C4-2B (cell line): ENCODE data around the gene ATAD3B.
"Not testable (repeated sequence)": the region's sequence is repeated elsewhere in the genome, so short reads cannot be mapped to it uniquely, and the experiment has no call there.

ENCODE experiments used
- H3K27ac ChIP-seq: fragments of 450-650 bp; 2 replicates; pipeline ENCODE4 v1.5.1; 2017
- ZFX ChIP-seq: fragments of 450-650 bp; IDR thresholded peaks from 2 replicates; pipeline ENCODE4 v1.6.1; 2017
- TF ChIP-seq, protein P1 (sequence below): fragments of 450-650 bp; conservative IDR thresholded peaks from 2 replicates; pipeline ENCODE4 v1.5.1; 2017; ENCODE audit warnings: mild to moderate bottlenecking

The ATAD3B gene

DNA sequence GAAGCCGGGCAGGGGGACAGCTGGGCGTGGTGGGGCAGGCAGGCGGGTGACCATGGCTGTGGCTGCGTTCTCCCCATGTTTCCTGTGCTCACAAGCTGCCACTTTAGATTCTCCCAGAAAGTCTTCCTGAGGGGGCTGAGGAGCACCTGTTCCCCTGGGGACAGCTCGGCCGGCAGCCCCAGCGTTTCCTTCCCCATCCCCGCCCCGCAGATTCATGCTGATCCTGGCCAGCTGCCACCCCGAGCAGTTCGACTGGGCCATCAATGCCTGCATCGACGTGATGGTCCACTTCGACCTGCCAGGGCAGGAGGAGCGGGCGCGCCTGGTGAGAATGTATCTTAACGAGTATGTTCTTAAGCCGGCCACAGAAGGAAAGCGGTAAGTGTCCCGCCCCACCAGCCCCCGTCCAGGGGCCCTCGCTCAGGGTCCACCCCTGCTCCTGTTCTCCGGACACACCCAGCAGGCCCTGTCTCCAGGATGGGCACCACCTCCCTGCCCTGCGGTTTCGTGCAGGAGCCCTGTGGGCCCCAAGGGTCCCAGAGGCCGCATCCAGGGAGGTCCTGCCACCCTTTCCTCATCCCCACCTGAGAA lies 10.9 kb upstream of the ATAD3B start:
- TF ChIP-seq, protein P1, sequence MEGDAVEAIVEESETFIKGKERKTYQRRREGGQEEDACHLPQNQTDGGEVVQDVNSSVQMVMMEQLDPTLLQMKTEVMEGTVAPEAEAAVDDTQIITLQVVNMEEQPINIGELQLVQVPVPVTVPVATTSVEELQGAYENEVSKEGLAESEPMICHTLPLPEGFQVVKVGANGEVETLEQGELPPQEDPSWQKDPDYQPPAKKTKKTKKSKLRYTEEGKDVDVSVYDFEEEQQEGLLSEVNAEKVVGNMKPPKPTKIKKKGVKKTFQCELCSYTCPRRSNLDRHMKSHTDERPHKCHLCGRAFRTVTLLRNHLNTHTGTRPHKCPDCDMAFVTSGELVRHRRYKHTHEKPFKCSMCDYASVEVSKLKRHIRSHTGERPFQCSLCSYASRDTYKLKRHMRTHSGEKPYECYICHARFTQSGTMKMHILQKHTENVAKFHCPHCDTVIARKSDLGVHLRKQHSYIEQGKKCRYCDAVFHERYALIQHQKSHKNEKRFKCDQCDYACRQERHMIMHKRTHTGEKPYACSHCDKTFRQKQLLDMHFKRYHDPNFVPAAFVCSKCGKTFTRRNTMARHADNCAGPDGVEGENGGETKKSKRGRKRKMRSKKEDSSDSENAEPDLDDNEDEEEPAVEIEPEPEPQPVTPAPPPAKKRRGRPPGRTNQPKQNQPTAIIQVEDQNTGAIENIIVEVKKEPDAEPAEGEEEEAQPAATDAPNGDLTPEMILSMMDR: no peak
- TF ChIP-seq ZFX: no peak
- no peak overlapping the region for H3K27ac ChIP-seq

DNA sequence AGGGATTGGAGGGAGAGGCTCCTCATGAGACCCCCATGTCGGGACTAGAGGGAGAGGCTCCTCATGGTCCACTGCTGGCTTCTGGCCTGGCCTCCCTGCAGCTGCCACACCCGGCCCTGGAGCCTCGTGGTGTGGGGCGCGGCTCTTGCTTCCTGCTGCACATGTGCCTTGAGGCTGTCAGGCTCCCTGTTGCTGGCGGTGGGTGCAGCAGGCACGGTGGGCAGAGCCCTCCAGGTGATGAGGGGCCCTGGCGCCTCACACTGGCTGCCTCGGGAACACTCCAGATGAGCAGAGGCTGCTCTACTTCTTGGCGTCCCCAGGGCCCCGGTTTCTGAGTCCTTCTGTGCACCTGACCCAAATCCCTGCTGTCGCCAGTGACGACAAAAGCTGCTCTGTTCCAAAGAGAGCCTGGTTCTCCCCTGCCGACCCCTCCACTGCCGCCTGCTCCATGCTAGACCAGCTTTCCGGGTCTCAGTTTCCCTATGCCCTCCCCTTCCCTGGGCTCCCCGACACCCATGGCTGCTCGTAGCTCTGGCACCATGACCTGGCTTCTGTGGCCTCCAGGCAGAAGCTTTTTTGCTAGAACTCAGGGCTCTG lies 9.7 kb upstream of the ATAD3B start:
- no peak overlapping the region for H3K27ac ChIP-seq
- TF ChIP-seq, protein P1: no peak
- TF ChIP-seq ZFX: no peak

DNA sequence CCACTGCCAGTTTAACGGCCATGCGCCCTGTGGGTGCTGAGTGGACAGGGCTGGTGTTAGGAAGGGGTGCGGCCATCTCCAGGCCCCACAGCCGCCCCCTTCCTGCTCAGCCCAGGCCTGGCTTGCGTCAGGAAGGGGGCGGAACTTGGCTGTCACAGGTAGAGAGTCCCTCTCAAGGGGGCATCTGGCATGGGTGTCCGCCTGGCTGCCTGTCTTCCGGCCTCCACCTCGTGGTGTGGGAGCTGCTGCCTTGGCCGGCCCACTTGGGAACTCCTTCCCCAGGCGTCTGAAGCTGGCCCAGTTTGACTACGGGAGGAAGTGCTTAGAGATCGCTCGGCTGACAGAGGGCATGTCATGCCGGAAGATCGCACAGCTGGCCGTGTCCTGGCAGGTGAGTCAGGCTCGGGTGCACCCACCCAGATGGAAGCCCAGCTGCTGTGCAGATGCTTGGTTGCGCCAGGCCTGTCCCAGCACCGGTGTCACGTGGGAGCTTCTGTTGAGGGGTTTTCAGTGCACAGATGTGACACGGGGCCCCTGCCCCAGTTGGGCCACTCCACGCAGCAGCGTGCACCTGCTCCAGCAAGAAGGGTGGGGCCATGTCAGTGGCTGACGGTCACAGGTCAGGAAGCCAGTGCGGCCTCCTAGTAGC lies 9.1 kb upstream of the ATAD3B start:
- H3K27ac ChIP-seq: no peak overlapping the region
- TF ChIP-seq, protein P1: no peak
- no peak for TF ChIP-seq ZFX

DNA sequence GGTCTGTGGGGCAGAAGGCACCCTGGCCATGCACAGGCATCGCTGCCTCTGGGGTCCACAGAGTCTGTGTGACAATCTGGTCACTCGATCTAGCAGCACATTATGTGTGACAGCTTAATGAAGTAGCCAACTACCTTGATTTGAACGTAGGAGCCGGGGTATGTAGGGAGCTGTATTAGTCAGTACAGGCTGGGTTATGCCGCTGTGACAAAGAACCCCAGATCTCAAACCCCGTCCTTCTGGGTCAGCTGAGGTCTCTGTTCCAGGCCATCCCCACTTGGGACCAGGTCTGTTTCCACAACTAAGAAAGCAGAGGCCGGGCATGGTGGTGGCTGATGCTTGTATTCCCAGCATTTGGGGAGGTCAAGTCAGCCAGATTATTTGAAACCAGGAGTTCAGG lies 8.3 kb upstream of the ATAD3B start:
- TF ChIP-seq ZFX: no peak
- TF ChIP-seq, protein P1: no peak
- H3K27ac ChIP-seq: no peak overlapping the region

DNA sequence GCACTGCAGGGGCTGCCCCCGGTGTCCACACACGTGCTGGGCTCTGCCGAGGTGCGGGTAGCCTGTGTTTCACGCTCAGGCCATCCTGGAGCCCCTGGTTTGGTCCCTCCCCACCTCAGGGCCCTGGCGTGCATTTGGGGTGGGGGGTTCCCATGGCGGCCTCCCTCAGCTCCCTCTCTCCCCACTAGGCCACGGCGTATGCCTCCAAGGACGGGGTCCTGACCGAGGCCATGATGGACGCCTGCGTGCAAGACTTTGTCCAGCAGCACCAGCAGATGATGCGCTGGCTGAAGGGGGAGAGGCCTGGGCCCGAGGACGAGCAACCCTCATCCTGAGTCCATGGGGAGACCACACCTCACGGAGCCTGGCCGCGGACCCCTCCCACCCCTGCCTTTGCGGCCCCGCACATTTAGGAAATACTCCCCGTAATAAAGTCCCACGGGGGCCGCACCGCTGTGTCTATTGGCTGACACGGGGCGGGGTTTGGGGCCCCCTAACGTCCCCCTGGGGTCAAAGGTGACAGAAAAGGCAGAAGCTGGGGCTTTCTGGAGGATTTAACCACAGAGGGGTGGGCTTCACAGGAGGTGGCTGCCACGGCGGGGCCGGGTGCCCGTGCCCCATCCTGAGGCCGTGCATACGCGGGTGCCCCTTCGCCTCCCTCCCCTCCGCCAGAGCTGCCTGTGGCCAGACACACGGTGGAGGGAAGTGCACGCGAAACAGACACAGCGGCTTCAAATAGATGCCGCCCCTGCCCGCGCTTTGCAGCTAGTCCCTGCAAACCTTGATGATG lies 3.2 kb upstream of the ATAD3B start:
- H3K27ac ChIP-seq: not testable (repeated sequence)

DNA sequence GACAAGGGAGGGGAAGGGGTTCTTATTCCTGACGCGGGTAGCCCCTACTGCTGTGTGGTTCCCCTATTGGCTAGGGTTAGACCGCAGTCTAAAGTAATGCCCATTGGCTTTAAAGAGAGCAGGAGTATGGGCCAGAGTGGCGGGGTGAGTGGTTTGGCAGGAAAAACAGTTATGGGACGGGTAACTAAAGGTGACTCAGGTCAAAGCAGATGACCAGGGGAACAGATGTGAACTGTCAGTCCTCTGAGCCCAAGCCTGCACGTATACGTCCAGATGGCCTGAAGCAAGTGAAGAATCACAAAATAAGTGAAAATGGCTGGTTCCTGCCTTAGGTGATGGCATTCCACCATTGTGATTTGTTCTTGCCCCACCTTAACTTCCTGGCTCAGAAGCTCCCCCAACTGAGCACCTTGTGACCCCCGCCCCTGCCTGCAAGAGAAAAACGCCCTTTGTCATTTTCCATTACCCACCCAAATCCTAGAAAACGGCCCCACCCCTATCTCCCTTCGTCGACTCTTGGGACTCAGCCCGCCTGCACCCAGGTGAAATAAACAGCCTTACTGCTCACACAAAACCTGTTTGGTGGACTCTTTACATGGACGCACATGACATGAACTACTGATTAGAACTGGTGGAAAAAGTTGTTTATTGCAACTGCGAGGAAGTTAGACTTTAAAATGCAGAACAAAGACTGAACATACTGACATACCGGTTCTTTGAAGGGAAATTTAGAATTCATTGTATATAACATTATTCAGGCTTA lies 758 bp upstream of the ATAD3B start:
- no peak for TF ChIP-seq ZFX
- TF ChIP-seq, protein P1: no peak
- H3K27ac ChIP-seq: peak overlapping the region; percentile 73

DNA sequence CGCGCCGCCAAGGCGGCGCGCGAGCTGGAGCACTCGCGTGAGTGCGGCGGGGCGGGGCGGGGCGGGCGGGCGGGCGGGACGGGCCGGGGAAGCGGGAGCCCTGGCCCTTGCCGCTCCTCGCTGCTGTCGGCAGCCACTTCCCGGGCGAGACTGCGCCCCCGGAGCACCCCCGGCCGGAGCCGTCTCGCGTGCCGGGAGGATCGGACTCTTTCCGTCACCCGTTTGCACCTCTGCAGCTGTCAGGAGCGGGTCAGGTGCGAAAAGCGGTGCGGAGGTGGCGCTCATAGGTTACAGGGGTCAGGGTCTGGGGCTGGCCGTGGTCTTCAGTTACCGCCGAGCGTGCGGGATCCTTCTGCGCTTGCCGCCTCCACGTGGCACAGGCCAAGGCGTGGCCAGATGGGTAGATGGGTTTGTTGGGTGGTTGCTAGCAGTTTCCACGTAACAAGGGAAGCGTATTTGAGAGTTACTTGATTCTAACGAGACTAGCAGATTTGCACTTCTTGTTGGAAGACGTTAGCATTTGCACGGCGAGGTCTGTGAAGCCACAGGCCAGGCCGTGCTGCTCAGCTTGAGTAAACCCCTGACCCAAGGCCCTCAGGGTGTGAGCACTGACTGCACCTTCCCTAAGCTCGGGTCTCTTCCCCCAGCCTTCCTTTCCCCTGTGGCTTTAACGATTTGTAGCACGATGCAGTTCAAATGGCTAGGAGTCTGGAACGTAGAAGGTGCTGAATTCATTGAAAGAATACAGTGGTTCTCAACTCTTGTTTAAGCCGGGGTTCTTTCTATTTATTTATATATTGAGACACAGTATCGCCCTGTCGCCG lies 700 bp downstream of the ATAD3B start:
- H3K27ac ChIP-seq: peak overlapping the region; percentile 73

DNA sequence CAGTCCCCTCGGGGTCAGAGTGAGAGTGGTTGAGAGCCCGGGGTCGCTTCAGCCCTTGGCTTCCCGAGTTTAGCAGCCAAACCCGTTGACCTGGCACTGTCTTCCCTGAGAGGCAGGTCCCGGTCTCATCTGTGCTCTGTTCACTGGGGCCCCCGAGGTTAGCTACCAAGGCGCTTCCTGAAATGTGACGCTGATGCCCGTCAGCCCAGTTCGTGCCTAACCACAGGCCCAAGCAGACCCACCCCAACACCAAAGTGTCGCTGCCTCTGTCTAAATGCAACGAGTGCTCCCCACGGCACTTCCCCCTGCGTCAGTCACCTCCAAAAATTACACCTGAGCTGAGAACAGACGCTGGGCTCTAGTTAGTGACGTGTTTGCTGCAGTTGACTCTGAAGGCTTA lies 4.4 kb downstream of the ATAD3B start:
- H3K27ac ChIP-seq: not testable (repeated sequence)
